HG03378 (cell line): ENCODE measurements around the gene TSC1.
"Not testable (repeated sequence)": the region's sequence is repeated elsewhere in the genome, so short reads cannot be mapped to it uniquely, and the experiment has no call there.

Experiments used
- ATAC-seq: cut with Tn5 transposase; IDR thresholded peaks from one replicate; pipeline ENCODE4 v1.9.1; 2021; ENCODE audit warnings: mild to moderate bottlenecking, moderate library complexity; ENCODE audit not compliant: unreplicated experiment

Gene TSC1

GRCh38 chr9:132978112-132978450 lies 33.7 kb upstream of the TSC1 start:
- ATAC-seq: no peak

DNA sequence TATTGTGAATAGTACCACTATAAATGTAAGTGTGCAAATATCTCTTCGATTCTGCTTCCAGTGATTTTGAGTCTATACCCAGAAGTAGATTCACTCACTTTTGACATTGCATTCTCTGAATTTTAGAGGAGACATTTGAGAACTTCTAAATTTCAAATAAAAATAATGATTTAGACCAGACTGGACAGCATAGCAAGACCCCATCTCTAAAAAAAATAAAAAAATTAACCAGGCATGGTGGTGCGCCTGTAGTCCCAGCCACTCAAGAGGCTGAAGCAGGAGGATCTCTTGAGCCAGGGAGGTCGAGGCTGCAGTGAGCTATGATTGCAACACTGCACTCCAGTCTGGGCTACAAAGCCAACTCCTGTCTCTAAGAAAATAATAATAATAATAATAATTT lies 32.2 kb upstream of the TSC1 start:
- no peak for ATAC-seq

GRCh38 chr9:132975961-132976360 lies 31.5 kb upstream of the TSC1 start:
- no peak for ATAC-seq

- ATAC-seq: no peak
Observed at GRCh38 chr9:132973713-132974112, 29.3 kb upstream of the TSC1 start.

DNA sequence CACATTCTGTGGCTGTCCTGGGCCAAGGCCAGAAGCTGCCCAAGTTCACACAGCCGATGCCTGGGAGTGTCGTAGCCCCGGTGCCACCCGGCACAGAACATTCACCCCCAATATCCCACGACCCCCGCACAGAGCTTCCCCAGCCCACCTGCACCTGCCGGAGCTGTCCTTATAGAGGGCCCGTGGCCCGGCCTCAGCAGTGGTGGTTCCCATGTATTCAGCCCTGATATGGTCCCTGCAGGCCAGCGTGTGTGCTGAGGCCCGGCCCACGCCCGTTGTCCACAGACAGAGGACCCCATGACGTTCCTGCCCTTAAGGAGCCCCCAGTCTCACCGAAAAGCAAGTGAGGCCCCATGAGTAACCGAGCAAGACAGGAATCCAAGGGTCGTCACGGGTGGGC lies 28.8 kb upstream of the TSC1 start:
- no peak for ATAC-seq

DNA sequence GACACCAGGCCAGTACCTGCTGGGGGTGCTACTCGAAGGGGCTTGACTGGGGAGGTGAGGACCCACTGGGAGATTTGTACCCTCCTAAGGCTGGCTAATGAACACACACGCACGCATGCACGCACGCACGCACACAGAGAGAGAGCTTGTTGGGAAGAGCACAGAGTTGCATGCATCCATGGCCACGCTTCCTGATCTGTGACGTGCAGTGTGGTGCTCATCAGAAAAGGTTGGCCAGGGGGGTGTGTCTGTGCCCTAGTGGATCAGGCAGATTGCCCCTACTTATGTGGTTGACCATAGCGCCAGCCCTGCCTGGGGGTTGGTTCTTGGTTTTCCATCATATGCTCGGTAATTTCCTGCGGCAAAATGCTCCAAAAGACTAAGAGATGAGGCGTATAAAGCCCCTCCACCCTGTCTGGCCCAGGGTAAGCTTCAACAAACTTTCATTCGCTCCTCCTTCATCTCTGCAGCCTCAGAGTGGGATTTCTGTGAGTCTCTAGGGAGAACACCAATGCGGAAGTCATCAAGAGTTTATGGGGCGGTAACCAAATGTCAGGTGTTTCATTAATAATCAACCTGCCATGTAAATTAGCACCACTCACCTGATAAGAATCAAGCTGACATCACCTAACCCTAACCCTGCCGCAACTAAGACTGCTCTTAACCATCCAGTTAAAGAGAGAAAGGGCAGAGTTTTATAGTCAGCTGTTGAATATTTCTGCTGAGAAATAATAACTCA lies 26.1 kb upstream of the TSC1 start:
- ATAC-seq: no peak

GRCh38 chr9:132969783-132970182 lies 25.4 kb upstream of the TSC1 start:
- ATAC-seq: no peak

DNA sequence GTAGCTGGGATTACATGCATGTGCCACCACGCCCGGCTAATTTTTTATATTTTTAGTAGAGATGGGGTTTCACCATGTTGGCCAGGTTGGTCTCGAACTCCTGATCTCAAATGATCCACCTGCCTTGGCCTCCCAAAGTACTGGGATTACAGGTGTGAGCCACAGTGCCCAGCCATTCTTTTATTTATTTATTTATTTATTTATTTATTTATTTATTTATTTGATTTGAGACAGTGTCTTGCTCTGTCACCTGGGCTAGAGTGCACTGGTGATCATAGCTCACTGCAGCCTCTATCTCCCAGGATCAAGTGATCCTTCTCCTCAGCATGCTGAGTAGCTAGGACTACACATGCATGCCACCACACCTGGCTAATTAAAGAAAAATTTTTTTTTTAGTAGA lies 23.5 kb upstream of the TSC1 start:
- ATAC-seq: not testable (repeated sequence)

- no peak for ATAC-seq
Observed at GRCh38 chr9:132965478-132965877, 21.1 kb upstream of the TSC1 start.

GRCh38 chr9:132961002-132961401 lies 16.6 kb upstream of the TSC1 start:
- ATAC-seq: no peak

GRCh38 chr9:132957805-132958204 lies 13.4 kb upstream of the TSC1 start:
- no peak for ATAC-seq

GRCh38 chr9:132955768-132956167 lies 11.4 kb upstream of the TSC1 start:
- ATAC-seq: no peak

DNA sequence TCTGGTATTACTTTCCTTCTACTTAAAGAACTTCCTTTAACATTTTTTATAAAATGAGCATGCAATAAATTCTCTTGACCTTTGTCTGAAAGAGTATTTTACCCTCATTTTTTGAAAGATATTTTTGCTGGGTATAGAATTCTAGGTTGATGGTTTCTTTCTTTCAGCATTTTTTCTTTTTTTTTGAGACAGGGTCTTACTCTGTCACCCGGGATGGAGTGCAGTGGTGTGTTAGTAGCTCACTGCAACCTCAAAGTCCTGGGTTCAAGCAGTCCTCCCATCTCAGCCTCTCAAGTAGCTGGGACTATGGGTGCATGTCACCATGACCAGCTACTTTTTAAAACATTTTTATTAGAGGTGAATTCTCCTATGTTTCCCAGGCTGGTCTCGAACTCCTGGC lies 10.7 kb upstream of the TSC1 start:
- no peak for ATAC-seq

GRCh38 chr9:132949709-132950108 lies 5.3 kb upstream of the TSC1 start:
- no peak for ATAC-seq

DNA sequence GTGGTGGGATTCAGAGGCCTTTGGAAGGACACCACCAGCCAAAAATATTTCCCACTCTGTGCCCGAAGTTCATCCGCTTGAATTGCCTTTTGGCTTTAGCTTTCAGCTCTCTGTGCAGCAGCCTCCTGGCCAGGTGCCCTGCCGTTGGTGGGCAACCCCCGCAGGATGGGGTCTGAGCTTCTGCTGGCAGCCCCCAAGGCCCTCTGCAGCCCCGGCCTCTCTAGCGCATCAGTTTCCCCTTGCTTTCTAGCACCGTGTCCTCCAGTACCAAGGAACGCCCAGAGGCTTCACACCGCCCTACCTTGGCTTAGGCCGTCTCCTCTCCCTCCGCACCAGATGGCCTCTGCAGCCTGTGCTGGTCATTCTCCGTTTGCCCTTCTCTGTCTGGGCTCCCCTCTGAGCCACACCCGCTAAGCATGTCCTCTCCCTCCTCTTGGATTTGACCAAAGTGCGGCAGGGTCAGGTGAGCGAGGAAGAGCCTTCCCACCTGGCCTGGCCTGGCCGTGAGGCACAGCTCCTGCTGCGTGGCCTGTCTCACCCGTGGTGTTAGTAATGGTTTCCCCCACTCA lies 4.2 kb upstream of the TSC1 start:
- no peak for ATAC-seq

GRCh38 chr9:132947756-132948155 lies 3.3 kb upstream of the TSC1 start:
- no peak for ATAC-seq

GRCh38 chr9:132946631-132947295 lies 2.3 kb upstream of the TSC1 start:
- no peak for ATAC-seq

DNA sequence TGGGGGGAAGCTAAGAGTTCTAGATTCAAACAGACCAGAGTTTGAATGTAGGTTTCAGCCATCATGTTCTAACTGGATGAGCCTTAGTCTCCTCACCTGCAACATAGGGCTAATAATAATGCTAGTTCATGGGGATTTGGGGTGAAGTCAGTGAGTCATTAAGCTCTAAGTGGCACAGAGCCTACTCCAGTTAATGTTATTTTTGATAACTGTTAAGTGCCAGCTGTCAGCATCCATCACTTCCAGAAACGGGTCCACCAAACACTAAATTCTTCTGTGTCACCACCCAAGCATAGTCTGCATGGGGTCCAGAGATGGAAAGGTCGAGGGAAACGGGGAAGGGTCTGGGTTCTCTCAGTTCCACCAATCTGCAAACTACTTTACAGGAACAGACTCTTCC lies 1.8 kb upstream of the TSC1 start:
- ATAC-seq: no peak

DNA sequence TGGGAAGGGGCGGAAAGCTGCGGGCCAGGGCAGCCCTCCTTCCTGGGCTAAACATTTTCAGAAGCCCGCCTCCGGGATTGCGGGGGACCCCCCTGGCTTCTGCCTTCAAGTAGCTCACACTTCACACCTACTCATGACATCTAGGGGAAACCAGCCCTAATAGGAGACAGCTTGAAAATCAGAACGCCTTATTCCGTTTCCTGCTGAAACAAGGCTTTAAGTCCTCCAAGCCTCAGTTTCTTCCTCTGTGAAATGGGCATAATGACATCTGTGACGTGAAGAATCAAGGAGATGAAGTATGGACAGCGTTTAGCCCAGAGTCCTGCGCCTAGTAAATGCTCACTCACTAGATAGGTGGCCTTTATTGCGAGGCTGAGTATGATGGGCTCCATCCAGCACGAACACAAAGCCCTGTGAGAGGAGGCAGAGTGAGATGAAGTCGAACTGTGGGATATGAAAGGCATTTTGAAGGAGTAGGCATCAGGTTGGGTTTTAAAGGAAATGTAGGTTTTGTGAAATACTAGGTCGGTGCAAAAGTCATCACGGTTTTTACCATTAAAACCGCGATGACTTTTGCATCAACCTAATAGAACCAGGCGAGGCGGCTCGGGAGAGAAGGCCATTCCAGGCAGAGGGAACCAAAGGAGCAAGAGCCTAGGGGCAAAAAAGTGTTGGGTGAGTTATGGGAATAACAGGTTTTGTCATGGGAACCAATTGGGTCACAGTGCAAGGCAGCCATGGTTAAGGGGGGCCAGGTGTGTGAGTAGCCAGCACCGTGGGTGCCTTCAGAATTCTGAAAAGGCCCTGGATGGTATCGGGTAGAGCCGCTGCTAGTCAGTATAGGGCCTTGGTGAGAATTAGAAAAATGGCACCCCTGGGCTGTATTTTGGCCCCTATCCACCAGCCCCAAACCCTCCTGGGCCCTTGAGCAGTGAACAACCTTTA lies 1.0 kb upstream of the TSC1 start:
- ATAC-seq: no peak

DNA sequence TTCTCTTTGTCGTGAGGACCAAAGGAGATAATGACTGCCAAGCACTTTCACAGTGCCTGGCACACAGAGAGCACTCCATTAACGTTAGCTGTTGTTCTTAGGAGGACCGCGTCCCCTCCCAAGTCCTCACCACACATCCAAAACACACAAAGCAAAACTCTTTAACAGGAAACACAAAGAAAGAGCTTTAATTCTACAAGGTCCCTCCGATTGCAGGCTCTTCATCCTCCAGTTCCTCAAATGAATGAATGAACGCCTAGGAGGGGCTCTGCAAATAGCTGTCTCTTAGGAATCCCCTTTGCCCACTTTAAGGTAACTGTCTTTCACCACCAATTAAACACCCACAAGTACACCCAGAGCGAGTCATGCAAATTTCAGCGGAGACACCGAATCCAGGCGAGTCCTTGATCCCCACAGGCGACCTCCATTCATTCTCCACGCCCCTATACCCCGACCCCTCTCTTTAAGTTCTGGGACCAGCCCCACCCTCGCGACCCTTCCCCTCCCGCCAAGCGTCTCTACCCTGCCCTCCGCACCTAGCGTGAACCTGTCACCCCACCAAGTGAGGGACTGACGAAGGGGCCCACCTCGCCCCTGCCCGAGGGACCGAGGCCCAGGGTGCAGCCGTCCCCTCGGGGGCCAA lies 644 bp downstream of the TSC1 start:
- ATAC-seq: no peak
